Measurements from ENCODE around the gene IQSEC1. TPM values are rescaled to one million over a fixed set of nuclear protein-coding genes. Genes with fewer than 3 reads are reported as not detected.

Gene IQSEC1
- total RNA-seq, 2 donors from 2014 or later, result 22.7 to 24.5 TPM

DNA sequence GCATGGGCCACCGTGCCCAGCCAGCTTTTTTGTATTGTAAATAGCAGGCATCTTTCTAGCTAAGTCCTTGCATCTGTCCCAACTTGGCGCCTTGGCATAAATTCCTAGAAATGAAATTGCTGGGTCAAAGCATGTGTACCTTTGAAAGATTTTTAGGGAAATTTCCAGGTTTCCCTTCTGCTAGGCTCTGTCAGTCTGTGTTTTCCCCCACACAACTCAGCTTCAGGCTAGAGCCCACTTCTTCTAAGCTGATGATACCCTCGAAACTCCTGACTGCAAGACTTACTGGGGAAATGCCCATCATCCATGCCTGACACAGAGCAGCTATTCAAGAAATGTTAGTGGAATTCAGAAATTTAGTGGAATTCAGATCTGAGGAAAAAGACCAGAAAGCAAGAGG, 221.0 kb downstream of the IQSEC1 start:
- Histone ChIP-seq H3K4me1 (ENCODE audit: control insufficient read depth, insufficient read depth, low read length) (no peaks in the 10 kb centered on the region), H3K9me3 (ENCODE audit: control insufficient read depth, low read length) (no peaks in the 10 kb centered on the region), H3K27ac (ENCODE audit: low read depth, low read length) (no peak overlapping the region), H3K9ac (ENCODE audit: extremely low read depth, low read length, poor library complexity, severe bottlenecking) (no peak overlapping the region), H3K27me3 (ENCODE audit: control insufficient read depth, insufficient read depth, low read length, poor library complexity, severe bottlenecking) (peaks cover 16% of the 10 kb centered on the region), H3K36me3 (ENCODE audit: control insufficient read depth, insufficient read depth, low read length) (no peaks in the 10 kb centered on the region), H3K4me3 (ENCODE audit: low read length) (no peak overlapping the region)
- DNase-seq, result no peak
- H3K27ac Mint-ChIP-seq, result no peak overlapping the region
- peaks cover 36% of the 10 kb centered on the region for H3K27me3 Mint-ChIP-seq (ENCODE audit: insufficient read depth)
- no peaks in the 10 kb centered on the region for H3K36me3 Mint-ChIP-seq (ENCODE audit: low read depth)
- no peak overlapping the region for H3K4me3 Mint-ChIP-seq
- H3K9me3 Mint-ChIP-seq, result peaks cover 18% of the 10 kb centered on the region
- no peaks in the 10 kb centered on the region for H3K4me1 Mint-ChIP-seq
- 90% methylated on average over 3 of the region's 3 CpGs for WGBS, 2 experiments (ENCODE audit: insufficient coverage in 1 of 2, insufficient read length in 1 of 2)
- no peak for TF ChIP-seq CTCF (conservative IDR thresholded peaks at IDR 0.05)

Other genes with a start within 250 kb of the IQSEC1 start
- gene RPL32, start 231.9 kb downstream of the IQSEC1 start, total RNA-seq, result 1,000 to 10,000 TPM; 1,362 to 1,580 TPM